Kidney capillary endothelial cell (primary cell): ENCODE measurements around the gene APOBEC3G.
"Not testable (repeated sequence)": the region's sequence is repeated elsewhere in the genome, so short reads cannot be mapped to it uniquely, and the experiment has no call there.

ENCODE experiments used
- DNase-seq: peaks from one replicate; pipeline ENCODE4 v3.0.0-alpha.2; 2018; ENCODE audit warnings: low spot score

Gene APOBEC3G

DNA sequence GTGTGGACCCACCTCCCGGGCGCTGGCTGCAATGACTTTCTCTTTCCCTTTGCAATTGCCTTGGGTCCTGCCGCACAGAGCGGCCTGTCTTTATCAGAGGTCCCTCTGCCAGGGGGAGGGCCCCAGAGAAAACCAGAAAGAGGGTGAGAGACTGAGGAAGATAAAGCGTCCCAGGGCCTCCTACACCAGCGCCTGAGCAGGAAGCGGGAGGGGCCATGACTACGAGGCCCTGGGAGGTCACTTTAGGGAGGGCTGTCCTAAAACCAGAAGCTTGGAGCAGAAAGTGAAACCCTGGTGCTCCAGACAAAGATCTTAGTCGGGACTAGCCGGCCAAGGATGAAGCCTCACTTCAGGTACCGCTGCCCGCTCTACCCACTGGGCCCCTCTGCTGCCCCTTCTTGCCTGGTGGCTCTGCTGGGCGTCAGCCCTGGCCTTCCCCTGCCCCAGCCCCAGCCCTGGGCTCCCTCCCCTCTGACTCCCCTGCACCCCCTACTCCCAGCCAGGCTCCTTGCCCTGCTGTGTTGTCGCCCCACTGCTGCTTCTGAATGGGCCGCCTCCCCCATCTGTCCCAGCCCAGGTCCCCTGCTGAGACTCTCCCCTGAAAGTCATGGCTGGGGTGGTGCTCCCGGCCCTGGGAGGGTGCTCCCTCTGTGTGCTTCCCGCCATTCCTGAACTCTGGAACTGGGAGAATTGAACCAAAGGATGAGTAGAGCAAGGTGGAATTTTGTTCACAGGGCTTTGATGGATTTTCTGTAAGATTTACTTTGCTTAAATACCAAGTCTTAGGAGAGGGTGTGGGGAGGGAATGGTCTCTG is at the start of gene APOBEC3G:
Gene APOBEC3G, plus strand, starts transcription at position 250 of the 815 bp plus-strand sequence. Its CDS starts 87 bp downstream, at position 337.
- DNase-seq, result peak; percentile 7

DNA sequence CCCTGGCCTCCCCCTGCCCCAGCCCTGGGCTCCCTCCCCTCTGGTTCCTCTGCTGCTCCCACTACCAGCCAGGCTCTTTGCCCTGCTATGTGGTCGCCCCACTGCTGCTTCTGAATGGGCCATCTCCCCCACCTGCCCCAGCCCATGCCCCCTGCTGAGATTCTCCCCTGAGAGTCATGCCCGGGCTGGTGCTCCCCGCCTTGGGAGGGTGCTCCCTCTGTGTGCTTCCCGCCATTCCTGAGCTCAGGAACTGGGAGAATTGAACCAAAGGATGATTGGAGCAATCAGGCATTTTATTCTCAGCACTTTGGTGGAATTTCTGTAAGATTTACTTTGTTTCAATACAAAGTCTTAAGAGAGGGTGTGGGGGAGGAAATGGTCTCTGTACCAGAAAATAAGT is 49.4 kb upstream of the APOBEC3G start:
- DNase-seq, result no peak

DNA sequence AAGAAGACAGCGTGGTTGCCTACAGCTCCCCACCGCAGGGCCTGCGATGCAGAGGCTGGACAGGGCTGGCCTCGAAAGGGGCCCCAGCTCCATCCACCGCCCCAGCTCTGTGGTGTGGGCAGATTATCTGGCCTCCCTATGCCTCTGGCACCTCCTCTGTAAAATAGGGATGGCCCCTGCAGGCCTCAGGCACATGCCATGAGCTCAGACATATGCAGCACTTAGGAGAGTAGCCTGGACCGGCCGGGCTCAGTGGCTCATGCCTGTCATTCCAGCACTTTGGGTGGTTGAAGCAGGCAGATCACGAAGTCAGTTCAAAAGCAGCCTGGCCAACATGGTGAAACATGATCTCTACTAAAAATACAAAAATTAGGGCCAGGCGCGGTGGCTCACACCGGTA is 48.8 kb upstream of the APOBEC3G start:
- DNase-seq, result no peak

DNA sequence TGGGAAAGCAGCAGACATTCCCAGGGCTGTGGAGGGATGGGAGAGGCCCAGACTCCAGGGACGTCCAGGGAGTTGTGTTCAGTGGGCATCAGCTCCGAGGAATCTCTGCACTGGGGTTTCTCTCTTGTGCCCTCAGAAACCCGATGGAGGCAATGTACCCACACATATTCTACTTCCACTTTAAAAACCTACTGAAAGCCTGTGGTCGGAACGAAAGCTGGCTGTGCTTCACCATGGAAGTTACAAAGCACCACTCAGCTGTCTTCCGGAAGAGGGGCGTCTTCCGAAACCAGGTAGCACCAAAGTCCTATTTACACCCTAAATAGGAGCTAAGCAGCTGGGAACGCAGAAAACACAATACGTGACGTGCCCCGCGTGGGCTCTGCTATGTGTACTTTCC is 47.8 kb upstream of the APOBEC3G start:
- no peak for DNase-seq

DNA sequence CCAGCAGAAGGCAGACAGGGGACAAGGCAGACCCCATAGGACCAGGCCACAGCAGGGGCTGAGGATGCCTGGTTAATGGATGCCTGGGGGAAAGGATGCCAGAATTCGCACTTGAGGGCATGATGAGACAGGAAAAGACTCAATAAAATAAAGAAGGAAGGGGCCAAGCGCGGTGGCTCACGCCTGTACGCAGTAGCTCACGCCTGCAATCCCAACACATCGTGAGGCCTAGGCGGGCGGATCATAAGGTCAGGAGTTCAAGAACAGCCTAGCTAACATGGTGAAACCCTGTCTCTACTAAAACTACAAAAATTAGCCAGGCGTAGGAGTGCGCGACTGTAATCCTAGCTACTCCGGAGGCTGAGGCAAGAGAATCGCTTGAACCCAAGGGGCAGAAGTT is 46.4 kb upstream of the APOBEC3G start:
- DNase-seq, result no peak

DNA sequence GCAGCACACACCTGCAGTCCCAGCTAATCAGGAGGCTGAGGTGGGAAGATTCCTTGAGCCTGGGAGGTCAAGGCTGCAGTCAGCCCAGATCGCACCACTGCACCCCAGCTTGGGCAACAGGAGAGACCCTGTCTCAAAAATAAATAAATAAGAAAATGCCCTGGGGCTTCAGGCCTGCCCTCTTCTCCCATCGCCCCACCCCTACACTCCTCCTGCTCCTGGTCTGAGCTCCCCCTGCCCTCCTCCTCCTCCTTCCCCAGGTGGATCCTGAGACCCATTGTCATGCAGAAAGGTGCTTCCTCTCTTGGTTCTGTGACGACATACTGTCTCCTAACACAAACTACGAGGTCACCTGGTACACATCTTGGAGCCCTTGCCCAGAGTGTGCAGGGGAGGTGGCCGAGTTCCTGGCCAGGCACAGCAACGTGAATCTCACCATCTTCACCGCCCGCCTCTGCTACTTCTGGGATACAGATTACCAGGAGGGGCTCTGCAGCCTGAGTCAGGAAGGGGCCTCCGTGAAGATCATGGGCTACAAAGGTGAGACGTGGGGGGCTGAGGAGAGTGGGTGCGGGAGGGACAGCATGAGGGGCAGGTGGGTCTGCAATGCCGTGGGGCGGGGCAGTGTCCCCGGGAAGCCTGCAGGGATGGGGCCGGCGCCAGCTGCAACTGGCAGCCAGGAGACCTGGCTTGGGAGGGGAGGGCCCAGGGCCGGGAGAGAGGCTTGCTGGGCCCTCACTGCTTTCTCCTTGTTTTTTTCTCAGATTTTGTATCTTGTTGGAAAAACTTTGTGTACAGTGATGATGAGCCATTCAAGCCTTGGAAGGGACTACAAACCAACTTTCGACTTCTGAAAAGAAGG is 45.4 kb upstream of the APOBEC3G start:
- not testable (repeated sequence) for DNase-seq

DNA sequence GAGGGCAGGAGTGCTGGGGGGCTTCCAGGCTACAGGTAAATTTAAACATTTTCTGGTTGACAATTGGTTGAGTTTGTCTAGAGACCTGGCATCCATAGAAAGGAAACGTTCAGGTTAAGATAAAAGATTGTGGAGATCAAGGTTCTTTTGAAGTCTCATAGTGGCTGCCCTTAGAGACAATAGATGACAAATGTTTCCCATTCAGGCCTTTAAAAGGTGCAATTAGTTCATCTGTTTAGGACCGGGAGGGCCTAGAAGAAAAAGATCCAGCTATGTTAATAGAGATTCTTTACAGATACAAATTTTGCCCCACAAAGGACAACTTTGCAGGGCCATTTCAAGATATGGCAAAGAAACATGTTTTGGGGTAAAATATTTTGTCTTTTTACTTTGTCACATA is 40.0 kb upstream of the APOBEC3G start:
- DNase-seq, result not testable (repeated sequence)

DNA sequence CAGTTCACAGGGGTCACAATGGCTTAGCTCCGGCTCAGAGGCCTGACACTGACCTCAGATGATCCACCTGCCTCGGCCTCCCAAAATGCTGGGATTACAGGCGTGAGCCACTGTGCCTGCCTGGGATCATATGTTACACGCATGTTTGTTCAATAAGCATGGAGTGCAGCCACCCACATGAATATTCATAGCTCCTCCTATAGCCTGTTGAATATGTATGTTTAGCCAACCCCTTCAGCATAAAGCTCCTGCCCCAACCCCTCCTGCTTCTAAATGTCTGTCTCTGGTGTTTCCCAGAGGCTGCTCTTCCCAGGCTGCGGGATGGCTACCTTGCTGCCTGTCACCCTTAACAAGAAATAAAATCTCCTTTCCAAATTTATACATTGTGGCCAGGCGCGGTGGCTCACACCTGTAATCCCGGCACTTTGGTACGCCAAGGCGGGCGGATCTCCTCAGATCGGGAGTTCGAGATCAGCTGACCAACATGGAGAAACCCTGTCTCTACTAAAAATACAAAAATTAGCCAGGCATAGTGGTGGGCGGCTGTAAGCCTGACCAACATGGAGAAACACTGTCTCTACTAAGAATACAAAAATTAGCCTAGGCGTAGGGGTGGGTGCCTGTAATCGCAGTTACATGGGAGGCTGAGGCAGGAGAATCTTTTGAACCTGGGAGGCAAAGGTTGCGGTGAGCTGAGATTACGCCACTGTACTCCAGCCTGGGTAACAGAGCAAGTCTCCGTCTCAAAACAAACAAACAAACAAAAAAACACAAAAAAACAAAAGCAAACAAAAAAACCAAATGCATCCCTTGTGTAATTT is 37.6 kb upstream of the APOBEC3G start:
- DNase-seq, result no peak

DNA sequence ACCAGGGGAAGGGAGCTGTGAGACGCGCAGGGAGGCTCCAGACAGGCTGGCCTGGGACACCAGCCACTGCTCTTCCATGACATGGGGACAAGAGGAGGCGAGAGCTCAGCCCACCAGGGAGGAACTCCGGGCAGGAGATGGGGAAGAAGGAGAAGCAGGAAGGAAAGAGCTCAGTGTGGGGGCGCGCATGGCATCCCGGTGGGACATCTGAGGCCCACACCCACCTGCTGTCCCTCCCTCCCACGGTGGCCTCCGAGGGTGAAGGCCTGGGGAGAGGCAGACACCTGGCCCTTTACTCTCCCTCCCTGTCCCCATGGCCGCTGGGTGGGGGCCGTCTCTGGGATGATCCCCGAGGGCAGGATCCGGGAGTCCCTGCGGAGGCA is 36.9 kb upstream of the APOBEC3G start:
- DNase-seq, result not testable (repeated sequence)

DNA sequence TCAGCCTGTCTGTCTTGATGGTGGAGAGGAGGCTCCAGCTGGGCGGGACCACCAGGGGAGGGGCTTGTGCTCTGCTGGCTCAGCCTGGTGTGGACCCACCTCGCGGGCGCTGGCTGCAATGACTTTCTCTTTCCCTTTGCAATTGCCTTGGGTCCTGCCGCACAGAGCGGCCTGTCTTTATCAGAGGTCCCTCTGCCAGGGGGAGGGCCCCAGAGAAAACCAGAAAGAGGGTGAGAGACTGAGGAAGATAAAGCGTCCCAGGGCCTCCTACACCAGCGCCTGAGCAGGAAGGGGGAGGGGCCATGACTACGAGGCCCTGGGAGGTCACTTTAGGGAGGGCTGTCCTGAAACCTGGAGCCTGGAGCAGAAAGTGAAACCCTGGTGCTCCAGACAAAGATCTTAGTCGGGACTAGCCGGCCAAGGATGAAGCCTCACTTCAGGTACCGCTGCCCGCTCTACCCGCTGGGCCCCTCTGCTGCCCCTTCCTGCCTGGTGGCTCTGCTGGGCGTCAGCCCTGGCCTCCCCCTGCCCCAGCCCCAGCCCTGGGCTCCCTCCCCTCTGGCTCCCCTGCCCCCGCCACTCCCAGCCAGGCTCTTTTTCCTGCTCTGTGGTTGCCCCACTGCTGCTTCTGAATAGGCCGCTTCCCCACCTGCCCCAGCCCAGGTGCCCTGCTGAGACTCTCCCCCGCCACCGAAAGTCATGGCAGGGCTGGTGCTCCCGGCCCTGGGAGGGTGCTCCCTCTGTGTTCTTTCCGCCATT is 36.4 kb upstream of the APOBEC3G start, which contains the start of gene APOBEC3F:
Gene APOBEC3F, plus strand, starts transcription at position 327 of the 759 bp plus-strand sequence. Its CDS starts 97 bp downstream, at position 424.
- DNase-seq, result not testable (repeated sequence)

DNA sequence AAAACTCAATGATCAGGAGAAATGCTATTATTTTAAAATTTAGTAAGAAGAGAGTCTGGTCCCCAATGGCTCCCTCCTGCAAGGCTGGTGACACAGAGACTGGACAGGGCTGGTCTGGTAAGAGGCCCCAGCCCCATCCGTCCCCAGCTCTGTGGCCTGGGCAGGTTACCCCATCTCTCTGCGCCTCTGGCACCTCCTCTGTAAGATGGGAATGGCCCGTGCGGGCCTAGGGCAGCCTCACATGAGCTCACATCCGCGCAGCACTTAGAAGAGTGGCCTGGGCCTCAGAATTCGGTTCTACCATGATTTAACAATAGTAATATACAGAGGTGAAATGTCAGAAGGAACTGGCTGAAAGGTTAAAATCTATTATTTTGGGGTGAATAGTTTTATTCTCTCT is 35.2 kb upstream of the APOBEC3G start:
- no peak for DNase-seq

DNA sequence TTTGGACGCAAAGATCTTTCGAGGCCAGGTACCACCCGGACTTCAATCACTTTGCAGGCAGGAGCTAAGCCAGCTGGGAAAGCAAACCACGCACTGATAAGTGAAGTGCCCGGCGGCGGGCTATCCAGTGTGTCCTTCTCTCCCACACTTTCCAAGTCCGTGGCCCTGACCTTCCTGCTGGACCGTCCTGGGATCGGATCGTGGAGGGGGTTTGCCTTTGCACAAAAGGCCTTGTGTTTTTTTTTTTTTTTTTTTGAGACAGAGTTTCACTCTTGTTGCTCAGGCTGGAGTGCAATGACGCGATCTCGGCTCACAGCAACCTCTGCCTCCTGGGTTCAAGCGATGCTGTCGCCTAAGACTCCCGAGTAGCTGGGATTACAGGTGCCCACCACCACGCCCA is 34.0 kb upstream of the APOBEC3G start:
- not testable (repeated sequence) for DNase-seq

DNA sequence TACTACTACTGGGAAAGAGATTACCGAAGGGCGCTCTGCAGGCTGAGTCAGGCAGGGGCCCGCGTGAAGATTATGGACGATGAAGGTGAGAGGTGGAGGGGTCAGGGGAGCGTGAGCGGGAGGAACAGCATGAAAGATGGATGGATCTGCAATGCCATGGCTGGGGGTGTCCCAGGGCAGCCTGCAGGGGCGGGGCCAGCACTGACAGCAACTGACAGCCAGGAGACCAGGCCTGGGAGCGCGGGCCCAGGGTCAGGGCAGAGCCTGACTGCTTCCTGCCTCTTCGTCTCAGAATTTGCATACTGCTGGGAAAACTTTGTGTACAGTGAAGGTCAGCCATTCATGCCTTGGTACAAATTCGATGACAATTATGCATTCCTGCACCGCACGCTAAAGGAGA is 31.9 kb upstream of the APOBEC3G start:
- not testable (repeated sequence) for DNase-seq

DNA sequence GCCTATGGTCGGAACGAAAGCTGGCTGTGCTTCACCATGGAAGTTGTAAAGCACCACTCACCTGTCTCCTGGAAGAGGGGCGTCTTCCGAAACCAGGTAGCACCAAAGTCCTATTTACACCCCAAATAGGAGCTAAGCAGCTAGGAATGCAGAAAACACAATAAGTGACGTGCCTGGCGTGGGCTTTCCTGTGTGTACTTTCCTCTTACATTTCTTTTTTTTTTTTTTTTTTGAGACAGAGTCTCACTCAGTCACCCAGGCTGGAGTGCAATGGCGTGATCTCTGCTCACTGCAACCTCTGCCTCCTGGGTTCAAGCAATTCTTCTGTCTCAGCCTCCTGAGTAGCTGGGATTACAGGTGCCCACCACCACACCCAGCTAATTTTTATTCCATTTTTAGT is 27.6 kb upstream of the APOBEC3G start:
- DNase-seq, result not testable (repeated sequence)

DNA sequence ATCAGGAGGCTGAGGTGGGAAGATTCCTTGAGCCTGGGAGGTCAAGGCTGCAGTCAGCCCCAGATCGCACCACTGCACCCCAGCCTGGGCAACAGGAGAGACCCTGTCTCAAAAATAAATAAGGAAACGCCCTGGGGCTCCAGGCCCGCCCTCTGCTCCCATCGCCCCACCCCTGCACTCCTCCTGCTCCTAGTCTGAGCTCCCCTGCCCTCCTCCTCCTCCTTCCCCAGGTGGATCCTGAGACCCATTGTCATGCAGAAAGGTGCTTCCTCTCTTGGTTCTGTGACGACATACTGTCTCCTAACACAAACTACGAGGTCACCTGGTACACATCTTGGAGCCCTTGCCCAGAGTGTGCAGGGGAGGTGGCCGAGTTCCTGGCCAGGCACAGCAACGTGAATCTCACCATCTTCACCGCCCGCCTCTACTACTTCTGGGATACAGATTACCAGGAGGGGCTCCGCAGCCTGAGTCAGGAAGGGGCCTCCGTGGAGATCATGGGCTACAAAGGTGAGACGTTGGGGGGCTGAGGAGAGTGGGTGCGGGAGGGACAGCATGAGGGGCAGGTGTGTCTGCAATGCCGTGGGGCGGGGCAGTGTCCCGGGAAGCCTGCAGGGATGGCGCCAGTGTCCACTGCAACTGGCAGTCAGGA is 25.1 kb upstream of the APOBEC3G start:
- not testable (repeated sequence) for DNase-seq

DNA sequence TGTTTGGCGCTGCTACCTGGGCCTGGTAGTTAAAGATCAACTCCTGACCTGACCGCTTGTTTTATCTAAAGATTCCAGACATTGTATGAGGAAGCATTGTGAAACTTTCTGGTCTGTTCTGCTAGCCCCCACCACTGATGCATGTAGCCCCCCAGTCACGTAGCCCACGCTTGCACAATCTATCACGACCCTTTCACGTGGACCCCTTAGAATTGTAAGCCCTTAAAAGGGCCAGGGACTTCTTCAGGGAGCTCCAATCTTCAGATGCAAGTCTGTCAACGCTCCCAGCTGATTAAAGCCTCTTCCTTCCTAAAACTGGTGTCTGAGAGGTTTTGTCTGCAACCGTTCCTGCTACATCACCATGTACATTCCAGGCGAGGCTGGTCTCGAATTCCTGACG is 21.4 kb upstream of the APOBEC3G start:
- DNase-seq, result no peak

DNA sequence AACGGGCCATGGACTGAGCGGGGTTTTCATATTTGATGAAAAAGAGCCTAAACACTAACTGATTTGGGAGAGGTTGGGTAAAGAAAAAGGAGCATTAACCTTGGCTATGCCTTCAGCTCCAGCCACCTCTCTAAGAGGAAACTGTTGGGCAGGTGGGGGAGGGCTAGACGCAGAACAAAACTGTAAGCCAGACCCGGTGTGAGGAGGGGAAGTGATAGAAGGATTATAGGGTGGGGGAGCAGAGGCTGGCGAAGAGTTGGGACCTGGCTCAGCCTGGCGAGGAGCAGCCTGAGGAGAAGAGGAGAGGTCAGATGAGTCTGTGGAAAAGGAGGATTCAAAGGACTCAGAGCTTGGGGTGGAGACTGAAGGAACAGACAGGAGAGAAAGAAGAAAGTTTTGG is 15.8 kb upstream of the APOBEC3G start:
- DNase-seq, result not testable (repeated sequence)

DNA sequence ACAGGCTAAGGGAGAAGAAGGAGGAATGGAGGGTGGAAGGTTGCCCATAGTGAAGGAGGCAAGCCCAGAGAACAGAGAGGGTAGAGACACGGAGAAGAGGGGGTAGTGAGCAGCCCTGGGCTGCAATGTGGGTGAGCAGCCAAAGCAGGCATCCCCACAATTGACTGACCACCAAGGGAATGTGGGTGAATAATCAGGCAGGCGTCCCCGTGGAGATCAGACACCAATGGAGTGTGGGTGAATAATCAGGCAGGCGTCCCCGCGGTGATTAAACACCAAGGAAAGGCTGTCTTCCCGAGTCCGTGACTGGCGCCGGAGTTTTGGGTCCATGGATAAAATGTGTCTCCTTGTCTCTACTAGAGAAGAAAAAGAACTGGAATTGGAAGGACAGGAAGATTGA is 15.1 kb upstream of the APOBEC3G start:
- DNase-seq, result not testable (repeated sequence)

DNA sequence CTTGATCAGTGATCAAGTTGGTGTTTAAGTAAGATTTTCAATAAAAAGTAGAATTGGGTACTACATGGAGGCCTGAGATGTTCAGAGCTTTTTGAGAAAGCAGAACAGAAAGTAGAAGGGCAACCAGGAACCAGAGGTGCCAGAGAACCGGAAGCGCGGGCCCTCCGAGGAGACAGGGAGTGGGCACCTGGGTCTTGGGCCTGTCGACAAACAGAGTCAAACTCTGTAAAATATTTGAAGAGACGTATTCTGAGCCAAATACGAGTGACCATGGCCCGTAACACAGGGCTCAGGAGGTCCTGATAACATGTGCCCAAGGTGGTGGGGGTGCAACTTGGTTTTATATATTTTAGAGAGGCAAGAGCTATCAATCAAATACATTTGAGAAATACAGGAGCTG is 13.2 kb upstream of the APOBEC3G start:
- not testable (repeated sequence) for DNase-seq

DNA sequence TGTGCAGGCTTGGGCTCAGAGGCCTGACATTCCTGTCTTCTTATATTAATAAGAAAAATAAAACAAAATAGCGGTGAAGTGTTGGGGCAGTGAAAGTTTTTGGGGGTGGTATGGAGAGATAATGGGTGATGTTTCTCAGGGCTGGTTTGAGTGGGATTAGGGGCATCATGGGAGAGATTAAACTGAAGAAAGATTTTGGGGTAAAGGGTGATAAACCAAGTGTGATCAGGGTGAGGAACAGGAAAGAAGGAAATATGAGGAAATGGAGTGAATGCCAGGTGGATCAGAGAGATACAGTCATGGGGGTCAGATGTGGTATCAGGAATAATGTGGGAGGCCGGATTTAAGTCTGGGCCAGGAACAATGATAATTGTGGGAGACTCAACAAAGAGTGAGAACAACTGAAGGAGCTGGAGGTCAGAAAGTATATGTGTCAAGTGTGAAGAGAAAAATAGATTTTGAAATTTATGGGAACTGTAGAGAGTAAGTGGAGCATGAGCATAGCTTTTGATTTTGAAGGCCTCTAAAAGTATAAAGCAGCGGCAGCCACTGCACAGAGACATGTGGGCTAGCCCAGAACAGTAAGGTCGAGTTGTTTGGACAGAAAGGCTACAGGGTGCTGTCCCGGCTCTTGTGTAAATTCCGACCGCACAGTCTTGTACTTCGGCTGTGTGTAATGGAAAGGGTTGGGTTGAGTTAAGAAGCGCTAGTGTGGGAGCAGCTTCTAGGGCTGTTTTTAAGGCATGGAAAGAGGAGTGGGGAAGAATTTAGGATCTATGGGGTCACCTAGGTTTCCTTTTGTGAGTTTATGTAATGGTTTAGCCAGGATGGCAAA is 10.4 kb upstream of the APOBEC3G start:
- not testable (repeated sequence) for DNase-seq
